Endothelial cell of umbilical vein (primary cell): ENCODE results near the gene ARHGEF10L. TPM values are rescaled to one million over a fixed set of nuclear protein-coding genes. Genes with fewer than 3 reads are reported as not detected.

Source experiments
- BruUV-seq: library from RNA; stranded (reverse); fragments of 400-500 nt; replicated peaks from 2 replicates; lab custom pipeline; 2021; lab: Mats Ljungman, UMichigan
- CTCF ChIA-PET: fragments of 300-600, 350-600 bp; sonication (Branson Sonifier 250); formaldehyde crosslinking; loops from one replicate; lab custom pipeline; 2021; ENCODE audit warnings: antibody characterized with exemption, inconsistent platforms; lab: Charles Lee
- POLR2A ChIA-PET: fragments of 300-600, 350-600 bp; sonication (Branson Sonifier 250); formaldehyde crosslinking; loops from one replicate; lab custom pipeline; 2021; ENCODE audit warnings: antibody characterized with exemption, inconsistent platforms; lab: Charles Lee
- DNase-seq: peaks from one replicate; pipeline ENCODE4 v3.0.0-alpha.2; 2011; ENCODE audit warnings: low read depth, low spot score
- FAIRE-seq: peaks from 2 replicates; lab custom pipeline; 2011; peaks lifted over from hg19 to GRCh38; lab: Jason Lieb, UNC
- H2AFZ ChIP-seq: 2 replicates; pipeline ENCODE4 v1.6.0; 2012; ENCODE audit warnings: low read depth, low read length, control low read depth, inconsistent platforms
- H3K27ac ChIP-seq: 2 replicates; pipeline ENCODE4 v1.5.1; 2011; ENCODE audit warnings: low read depth, mild to moderate bottlenecking, control low read depth, low read length, moderate library complexity; ENCODE audit not compliant: insufficient read depth
- H3K27me3 ChIP-seq, 2 experiments: 2 replicates each; pipeline versions ENCODE4 v1.6.0 to v1.6.1; 2011; ENCODE audit warnings: low read length in 2 of 2, mixed read lengths in 1 of 2; ENCODE audit not compliant: control insufficient read depth in 2 of 2, insufficient read depth in 2 of 2
- H3K36me3 ChIP-seq, 2 experiments: 2 replicates in 1 of 2; 3 replicates in 1 of 2; pipeline ENCODE4 v1.5.1; 2011; ENCODE audit warnings: low read length in 2 of 2, mild to moderate bottlenecking in 1 of 2, moderate library complexity in 1 of 2; ENCODE audit not compliant: control insufficient read depth in 2 of 2, insufficient read depth in 2 of 2; ENCODE audit errors: extremely low read depth in 1 of 2
- H3K4me1 ChIP-seq: 3 replicates; pipeline ENCODE4 v1.5.1; 2011; ENCODE audit warnings: mild to moderate bottlenecking, low read length; ENCODE audit not compliant: control insufficient read depth, insufficient read depth; ENCODE audit errors: extremely low read depth
- H3K4me2 ChIP-seq: 2 replicates; pipeline ENCODE4 v1.6.1; 2011; ENCODE audit warnings: low read length, control low read depth, mixed read lengths; ENCODE audit not compliant: insufficient read depth
- H3K4me3 ChIP-seq, 3 experiments: fragments of 200-600 bp in 1 of 3; sonication (generic), shearing (Covaris generic) in 1 of 3; replicated peaks in 1 of 3; 2 replicates each; pipeline ENCODE4 v1.5.1; 2011 to 2016; ENCODE audit warnings: control low read depth in 3 of 3, low read length in 3 of 3, mild to moderate bottlenecking in 2 of 3, inconsistent platforms in 1 of 3, low read depth in 1 of 3, moderate library complexity in 1 of 3; ENCODE audit not compliant: insufficient read depth in 1 of 3
- H3K79me2 ChIP-seq: 2 replicates; pipeline ENCODE4 v1.6.0; 2012; ENCODE audit warnings: low read length, inconsistent platforms; ENCODE audit not compliant: control insufficient read depth, insufficient read depth
- H3K9ac ChIP-seq: replicated peaks from 2 replicates; pipeline ENCODE3; 2011; ENCODE audit warnings: low read length, control low read depth; ENCODE audit not compliant: insufficient read depth; ENCODE audit errors: extremely low read depth
- H3K9me1 ChIP-seq: replicated peaks from 3 replicates; pipeline ENCODE4 v1.6.0; 2011; ENCODE audit warnings: mild to moderate bottlenecking, low read length; ENCODE audit not compliant: control insufficient read depth, insufficient read depth; ENCODE audit errors: extremely low read depth
- H3K9me3 ChIP-seq: replicated peaks from 2 replicates; pipeline ENCODE4 v1.5.1; 2012; ENCODE audit warnings: low read length, inconsistent platforms; ENCODE audit not compliant: control insufficient read depth, insufficient read depth
- H4K20me1 ChIP-seq: replicated peaks from 2 replicates; pipeline ENCODE3; 2011; ENCODE audit warnings: mild to moderate bottlenecking, low read length; ENCODE audit not compliant: control insufficient read depth, insufficient read depth; ENCODE audit errors: extremely low read depth
- EZH2 ChIP-seq: IDR thresholded peaks from 2 replicates; pipeline ENCODE4 v1.6.1; 2012; ENCODE audit warnings: borderline replicate concordance, low read depth, mild to moderate bottlenecking, moderate library complexity, low read length, inconsistent platforms; ENCODE audit not compliant: severe bottlenecking
- FOS ChIP-seq: IDR thresholded peaks from 2 replicates; pipeline ENCODE4 v1.6.1; 2011; ENCODE audit warnings: mild to moderate bottlenecking, low read length, moderate library complexity, borderline replicate concordance; ENCODE audit not compliant: insufficient read depth
- GATA2 ChIP-seq: IDR thresholded peaks from 2 replicates; pipeline ENCODE4 v1.7.0; 2011; ENCODE audit warnings: low read depth, mild to moderate bottlenecking, moderate library complexity, mixed read lengths, low read length; ENCODE audit not compliant: insufficient read length, insufficient read depth
- JUN ChIP-seq: IDR thresholded peaks from 2 replicates; pipeline ENCODE4 v1.6.1; 2011; ENCODE audit warnings: borderline replicate concordance, low read depth; ENCODE audit not compliant: insufficient read length, insufficient read depth
- MYC ChIP-seq: IDR thresholded peaks from one replicate; pipeline ENCODE4 v1.6.1; 2011; ENCODE audit warnings: mild to moderate bottlenecking, low read depth, low read length
- POLR2A ChIP-seq: IDR thresholded peaks from 2 replicates; pipeline ENCODE4 v1.6.1; 2012; ENCODE audit warnings: low read depth, mild to moderate bottlenecking, control low read depth, low read length
- POLR2AphosphoS5 ChIP-seq: IDR thresholded peaks from 2 replicates; pipeline ENCODE4 v1.6.1; 2012; ENCODE audit warnings: low read depth, mild to moderate bottlenecking, control low read depth, low read length, moderate library complexity; ENCODE audit not compliant: insufficient read depth
- dilution Hi-C: fragments of 300-500 bp; cut with MboI; formaldehyde crosslinking; loops from one replicate; pipeline ENCODE4 v1.15.0; 2019; ENCODE audit warnings: low sequenced_read_pairs; ENCODE audit not compliant: extremely low pct_ligation_motif_present
- intact Hi-C: fragments of 100-400 bp; cut with micrococcal nuclease; formaldehyde crosslinking; loops from one replicate; pipeline ENCODE4 v1.10.0; 2022
- polyA plus RNA-seq, 4 experiments: library from polyadenylated mRNA; depleted of rRNA in 3 of 4; stranded (reverse) in 3 of 4; unstranded in 1 of 4; fragments of >200 nt; gene quantifications; 2 replicates each; pipeline versions ENCODE4 v1.2.1 to v1.2.3, GENCODE V29; 2011 to 2012; ENCODE audit warnings: missing spikeins in 1 of 4
- total RNA-seq: library from RNA; stranded (reverse); gene quantifications from 2 replicates; pipeline ENCODE4 v1.2.3, GENCODE V29; 2021
- TF ChIP-seq, protein P1 (sequence below): IDR thresholded peaks from 2 replicates; pipeline ENCODE4 v1.6.1; 2011; ENCODE audit not compliant: insufficient read depth, insufficient read length
- TF ChIP-seq, protein P2 (sequence below), 2 donors: IDR thresholded peaks; 1 replicate in 1 of 2; 2 replicates in 1 of 2; pipeline ENCODE4 v1.5.1; 2011; ENCODE audit warnings: low read length in 2 of 2, mild to moderate bottlenecking in 2 of 2, moderate library complexity in 2 of 2, control low read depth in 1 of 2, inconsistent platforms in 1 of 2, low read depth in 1 of 2; ENCODE audit not compliant: insufficient read depth in 1 of 2; ENCODE audit errors: extremely low read depth in 1 of 2

Gene ARHGEF10L
- total and polyA plus RNA-seq, 2 donors (not counting 3 experiments of a cell fraction or from before 2014, with no cell fraction given), result 1.9 to 5.2 TPM

DNA sequence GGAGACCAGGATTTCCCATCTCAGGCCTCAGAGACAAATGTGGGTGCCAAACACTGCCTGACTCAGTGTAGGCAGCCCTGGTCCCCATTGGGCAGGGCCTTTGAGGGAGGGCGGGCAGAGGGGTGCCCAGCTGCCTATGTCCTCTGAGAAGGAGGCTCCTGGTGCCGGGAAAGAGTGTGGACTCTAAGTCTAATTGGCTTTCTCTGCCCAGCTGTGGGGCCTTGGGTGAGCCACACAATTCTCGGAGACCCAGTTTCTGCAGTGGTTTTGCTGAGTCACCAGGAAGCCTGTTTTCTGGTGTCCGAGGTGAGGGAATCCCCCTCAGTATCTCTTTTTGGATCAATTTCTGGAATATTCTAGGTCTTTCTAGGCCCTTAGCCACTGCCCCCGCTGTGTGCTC is 180.4 kb downstream of the ARHGEF10L start:
- Histone ChIP-seq H3K4me3 (no peak overlapping the region), H2AFZ (no peak overlapping the region), H3K9ac (no peak overlapping the region), H4K20me1 (no peaks in the 10 kb centered on the region), H3K9me3 (no peaks in the 10 kb centered on the region), H3K4me2 (no peak overlapping the region), H3K27me3 (no peaks in the 10 kb centered on the region), H3K9me1 (no peaks in the 10 kb centered on the region), H3K79me2 (no peaks in the 10 kb centered on the region), H3K4me1 (no peaks in the 10 kb centered on the region), H3K27ac (no peak overlapping the region), H3K36me3 (no peaks in the 10 kb centered on the region)
- ChIA-PET CTCF (no interaction called here), POLR2A (no interaction called here)
- FAIRE-seq (no peak), DNase-seq (no peak)
- BruUV-seq, result no TSS peak
- TF ChIP-seq FOS, result no peak
- TF ChIP-seq, protein P1, sequence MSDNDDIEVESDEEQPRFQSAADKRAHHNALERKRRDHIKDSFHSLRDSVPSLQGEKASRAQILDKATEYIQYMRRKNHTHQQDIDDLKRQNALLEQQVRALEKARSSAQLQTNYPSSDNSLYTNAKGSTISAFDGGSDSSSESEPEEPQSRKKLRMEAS, result no peak
- TF ChIP-seq GATA2, result no peak
- TF ChIP-seq EZH2, result no peak
- no peak for TF ChIP-seq POLR2A
- TF ChIP-seq, protein P2, sequence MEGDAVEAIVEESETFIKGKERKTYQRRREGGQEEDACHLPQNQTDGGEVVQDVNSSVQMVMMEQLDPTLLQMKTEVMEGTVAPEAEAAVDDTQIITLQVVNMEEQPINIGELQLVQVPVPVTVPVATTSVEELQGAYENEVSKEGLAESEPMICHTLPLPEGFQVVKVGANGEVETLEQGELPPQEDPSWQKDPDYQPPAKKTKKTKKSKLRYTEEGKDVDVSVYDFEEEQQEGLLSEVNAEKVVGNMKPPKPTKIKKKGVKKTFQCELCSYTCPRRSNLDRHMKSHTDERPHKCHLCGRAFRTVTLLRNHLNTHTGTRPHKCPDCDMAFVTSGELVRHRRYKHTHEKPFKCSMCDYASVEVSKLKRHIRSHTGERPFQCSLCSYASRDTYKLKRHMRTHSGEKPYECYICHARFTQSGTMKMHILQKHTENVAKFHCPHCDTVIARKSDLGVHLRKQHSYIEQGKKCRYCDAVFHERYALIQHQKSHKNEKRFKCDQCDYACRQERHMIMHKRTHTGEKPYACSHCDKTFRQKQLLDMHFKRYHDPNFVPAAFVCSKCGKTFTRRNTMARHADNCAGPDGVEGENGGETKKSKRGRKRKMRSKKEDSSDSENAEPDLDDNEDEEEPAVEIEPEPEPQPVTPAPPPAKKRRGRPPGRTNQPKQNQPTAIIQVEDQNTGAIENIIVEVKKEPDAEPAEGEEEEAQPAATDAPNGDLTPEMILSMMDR (IDR thresholded peaks at IDR 0.05; ENCODE audit: extremely low read depth in 1 of 2, insufficient read depth in 1 of 2, low read depth in 1 of 2, low read length in 2 of 2), result no peak
- TF ChIP-seq JUN, result no peak
- TF ChIP-seq MYC, result no peak
- no peak for TF ChIP-seq POLR2AphosphoS5
- intact Hi-C loops, result no loop called here
- dilution Hi-C loops, result no loop called here
